ENCODE measurements around the gene PRPSAP2. TPM values are rescaled to one million over a fixed set of nuclear protein-coding genes. Genes with fewer than 3 reads are reported as not detected.

The PRPSAP2 gene
- total and polyA plus RNA-seq, 2 of the 4 experiments (the other 2 are of a cell fraction), result 22.9 to 28.1 TPM

- Histone ChIP-seq H3K9ac (ENCODE audit: low read depth, low read length) (no peak overlapping the region), H3K4me2 (ENCODE audit: low read depth, low read length) (no peak overlapping the region), H2AK9ac (replicated peaks; ENCODE audit: low read depth, low read length, poor library complexity) (peak overlapping the region; percentile 94), H2BK20ac (ENCODE audit: low read depth, low read length) (no peak overlapping the region; the same call in 1 of the 2 replicates), H3K4me1 (ENCODE audit: control insufficient read depth, insufficient read depth, low read length) (peaks cover 12% of the 10 kb centered on the region), H4K20me1 (ENCODE audit: insufficient read depth, low read length) (no peaks in the 10 kb centered on the region), H2BK15ac (ENCODE audit: low read depth, low read length) (no peak overlapping the region; the same call in 2 of the 3 replicates), H3K79me1 (ENCODE audit: low read depth in 1 of 2, low read length in 2 of 2) (no peaks in the 10 kb centered on the region; a peak in 1 of 4 replicates), H3K18ac (ENCODE audit: low read depth, low read length) (no peak overlapping the region), H3K36me3 (ENCODE audit: control insufficient read depth, insufficient read depth, low read length) (no peaks in the 10 kb centered on the region), H3K56ac (ENCODE audit: extremely low read depth, insufficient read depth, low read length) (no peak overlapping the region), H3K27ac (ENCODE audit: insufficient read depth, low read length) (no peak overlapping the region), H2AFZ (replicated peaks; ENCODE audit: low read length, poor library complexity) (peak overlapping the region; percentile 81), H2AK5ac (ENCODE audit: low read depth, low read length) (peak overlapping the region; percentile 94), H3K23ac (ENCODE audit: low read depth, low read length) (no peak overlapping the region), H3K9me1 (ENCODE audit: insufficient read depth, low read length) (peaks cover 4% of the 10 kb centered on the region; the same call in 1 of the 2 replicates), H2BK5ac (ENCODE audit: low read depth, low read length, poor library complexity, severe bottlenecking) (no peak overlapping the region), H3K14ac (replicated peaks; ENCODE audit: low read depth, low read length) (no peak overlapping the region), H4K91ac (ENCODE audit: insufficient read depth, low read depth, low read length) (peak overlapping the region; percentile 19; the same call in 1 of the 2 replicates), H2BK120ac (ENCODE audit: low read depth, low read length) (no peak overlapping the region), H3K4me3 (ENCODE audit: insufficient read depth, low read depth, low read length) (no peak overlapping the region), H4K8ac (ENCODE audit: low read depth in 2 of 2, low read length in 2 of 2) (peak overlapping the region; percentile 10 to 47; a peak in 2 of 4 replicates), H3K27me3 (ENCODE audit: control insufficient read depth, insufficient read depth, low read length) (no peaks in the 10 kb centered on the region), H3K4ac (ENCODE audit: low read depth, low read length) (peak overlapping the region; percentile 15), H3K9me3 (ENCODE audit: control insufficient read depth, insufficient read depth, low read length) (no peaks in the 10 kb centered on the region), H4K5ac (ENCODE audit: low read depth, low read length) (no peak overlapping the region)
- DNase-seq (peak; percentile 50), ATAC-seq (ENCODE audit: low read depth) (peak; percentile 93)
- dilution Hi-C loops (cut with HindIII; ENCODE audit: low sequenced_read_pairs, unreplicated experiment) (no loop called here), in situ Hi-C loops (cut with MboI; ENCODE audit: low sequenced_read_pairs) (no loop called here), intact Hi-C loops (cut with micrococcal nuclease) (loop anchor here (2.0 kb wide), 1 partner anchor 44 kb away; the partner anchor contains the start of gene FAM83G)
- BruUV-seq (replicated peaks), result no TSS peak
- WGBS, 2 experiments (ENCODE audit: extremely low coverage in 2 of 2, insufficient read length in 1 of 2), result 49% methylated on average over 4 of the region's 17 CpGs; no CpG with 5 or more reads in 1 of the 2 experiments
- ChIA-PET CTCF (interaction anchor here (0.6 to 0.7 kb wide), 4 partner anchors 13 to 41 kb away, joined by 3 to 5 read pairs (median 4); no protein-coding TSS in a partner anchor), POLR2A (ENCODE audit: unreplicated experiment) (no interaction called here)
- peak; percentile 74 for TF ChIP-seq USF2 (IDR thresholded peaks at IDR 0.05; ENCODE audit: low read depth, low read length)
- no peak for TF ChIP-seq MAFK (IDR thresholded peaks at IDR 0.05; ENCODE audit: low read depth, low read length)
- no peak for TF ChIP-seq MXI1 (IDR thresholded peaks at IDR 0.05; ENCODE audit: borderline replicate concordance, low read depth, low read length)
- no peak for TF ChIP-seq FOS (IDR thresholded peaks at IDR 0.05; ENCODE audit: low read depth, low read length)
- no peak for TF ChIP-seq RFX5 (IDR thresholded peaks at IDR 0.05; ENCODE audit: low read depth, low read length)
- TF ChIP-seq RCOR1 (IDR thresholded peaks at IDR 0.05; ENCODE audit: insufficient replicate concordance, low read length), result no peak
- no peak for TF ChIP-seq MAZ (IDR thresholded peaks at IDR 0.05; ENCODE audit: borderline replicate concordance, low read depth, low read length)
- TF ChIP-seq RAD21 (IDR thresholded peaks at IDR 0.05; ENCODE audit: low read length), result peak; percentile 94
- 0 out of 2 replicates have a peak, but pooled peaks have one; percentile 39 for TF ChIP-seq POLR2A (IDR thresholded peaks at IDR 0.05; ENCODE audit: low read depth, low read length)
- peak; percentile 83 for TF ChIP-seq SMC3 (IDR thresholded peaks at IDR 0.05; ENCODE audit: low read depth, low read length)
- TF ChIP-seq, protein P1, sequence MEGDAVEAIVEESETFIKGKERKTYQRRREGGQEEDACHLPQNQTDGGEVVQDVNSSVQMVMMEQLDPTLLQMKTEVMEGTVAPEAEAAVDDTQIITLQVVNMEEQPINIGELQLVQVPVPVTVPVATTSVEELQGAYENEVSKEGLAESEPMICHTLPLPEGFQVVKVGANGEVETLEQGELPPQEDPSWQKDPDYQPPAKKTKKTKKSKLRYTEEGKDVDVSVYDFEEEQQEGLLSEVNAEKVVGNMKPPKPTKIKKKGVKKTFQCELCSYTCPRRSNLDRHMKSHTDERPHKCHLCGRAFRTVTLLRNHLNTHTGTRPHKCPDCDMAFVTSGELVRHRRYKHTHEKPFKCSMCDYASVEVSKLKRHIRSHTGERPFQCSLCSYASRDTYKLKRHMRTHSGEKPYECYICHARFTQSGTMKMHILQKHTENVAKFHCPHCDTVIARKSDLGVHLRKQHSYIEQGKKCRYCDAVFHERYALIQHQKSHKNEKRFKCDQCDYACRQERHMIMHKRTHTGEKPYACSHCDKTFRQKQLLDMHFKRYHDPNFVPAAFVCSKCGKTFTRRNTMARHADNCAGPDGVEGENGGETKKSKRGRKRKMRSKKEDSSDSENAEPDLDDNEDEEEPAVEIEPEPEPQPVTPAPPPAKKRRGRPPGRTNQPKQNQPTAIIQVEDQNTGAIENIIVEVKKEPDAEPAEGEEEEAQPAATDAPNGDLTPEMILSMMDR (conservative IDR thresholded peaks at IDR 0.05; ENCODE audit: low read depth, low read length), result peak; percentile 92
- no peak for TF ChIP-seq CEBPB (IDR thresholded peaks at IDR 0.05; ENCODE audit: low read depth, low read length)
- no peak for TF ChIP-seq ELK1 (IDR thresholded peaks at IDR 0.05; ENCODE audit: borderline replicate concordance, low read depth, low read length)
- TF ChIP-seq NFE2L2 (IDR thresholded peaks at IDR 0.05; ENCODE audit: low read depth, low read length), result no peak
Observed at GRCh38 chr17:18960803-18961511, 103.0 kb downstream of the PRPSAP2 start.
